ENCODE measurements around the gene RPA3.

Gene RPA3

GRCh38 chr7:7709291-7709690 is 9.1 kb downstream of the RPA3 start:
- peak; percentile 27; the same call in 1 of the 2 replicates for TF ChIP-seq CTCF (IDR thresholded peaks at IDR 0.05; ENCODE audit: low read depth, low read length)
- no peaks in the 10 kb centered on the region for H3K36me3 ChIP-seq
- peak overlapping the region; percentile 68 for H3K27ac ChIP-seq
- no peak overlapping the region; the same call in 1 of the 2 replicates for H3K4me3 ChIP-seq (ENCODE audit: low read depth, low read length)
- DNase-seq: peak; percentile 82
- H3K27me3 ChIP-seq (ENCODE audit: insufficient read depth, low read depth, severe bottlenecking): no peaks in the 10 kb centered on the region
- H3K9me3 ChIP-seq (ENCODE audit: severe bottlenecking): no peaks in the 10 kb centered on the region

DNA sequence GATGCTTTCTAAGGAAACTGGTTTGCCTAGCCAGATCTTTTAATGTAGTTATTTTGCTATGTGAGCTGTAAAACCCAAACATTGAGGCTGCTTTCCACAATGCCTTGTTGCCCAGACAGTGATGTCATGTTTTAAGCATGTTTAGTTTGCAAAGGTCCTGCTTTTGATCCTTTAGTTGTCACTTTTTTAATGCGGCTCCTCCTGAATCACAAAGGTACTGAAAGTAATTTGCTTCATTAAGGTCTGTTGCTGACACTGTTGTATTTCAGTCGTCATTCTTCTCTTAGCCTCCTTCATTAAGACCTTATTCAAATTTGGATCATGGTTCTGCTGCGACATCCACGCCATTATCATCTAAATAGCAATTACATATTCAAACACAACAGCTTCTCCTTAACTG is 10.6 kb downstream of the RPA3 start:
- H3K4me3 ChIP-seq (ENCODE audit: low read depth, low read length): no peak overlapping the region
- no peaks in the 10 kb centered on the region for H3K27me3 ChIP-seq (ENCODE audit: insufficient read depth, low read depth, severe bottlenecking)
- H3K36me3 ChIP-seq: no peaks in the 10 kb centered on the region
- H3K9me3 ChIP-seq (ENCODE audit: severe bottlenecking): no peaks in the 10 kb centered on the region
- no peak for DNase-seq
- H3K27ac ChIP-seq: peak overlapping the region; percentile 59
- no peak for TF ChIP-seq CTCF (IDR thresholded peaks at IDR 0.05; ENCODE audit: low read depth, low read length)

GRCh38 chr7:7707246-7707645 is 11.2 kb downstream of the RPA3 start:
- peak overlapping the region; percentile 59 for H3K27ac ChIP-seq
- no peaks in the 10 kb centered on the region for H3K36me3 ChIP-seq
- H3K27me3 ChIP-seq (ENCODE audit: insufficient read depth, low read depth, severe bottlenecking): no peaks in the 10 kb centered on the region
- H3K4me3 ChIP-seq (ENCODE audit: low read depth, low read length): no peak overlapping the region
- DNase-seq: no peak
- no peak for TF ChIP-seq CTCF (IDR thresholded peaks at IDR 0.05; ENCODE audit: low read depth, low read length)
- H3K9me3 ChIP-seq (ENCODE audit: severe bottlenecking): no peaks in the 10 kb centered on the region

DNA sequence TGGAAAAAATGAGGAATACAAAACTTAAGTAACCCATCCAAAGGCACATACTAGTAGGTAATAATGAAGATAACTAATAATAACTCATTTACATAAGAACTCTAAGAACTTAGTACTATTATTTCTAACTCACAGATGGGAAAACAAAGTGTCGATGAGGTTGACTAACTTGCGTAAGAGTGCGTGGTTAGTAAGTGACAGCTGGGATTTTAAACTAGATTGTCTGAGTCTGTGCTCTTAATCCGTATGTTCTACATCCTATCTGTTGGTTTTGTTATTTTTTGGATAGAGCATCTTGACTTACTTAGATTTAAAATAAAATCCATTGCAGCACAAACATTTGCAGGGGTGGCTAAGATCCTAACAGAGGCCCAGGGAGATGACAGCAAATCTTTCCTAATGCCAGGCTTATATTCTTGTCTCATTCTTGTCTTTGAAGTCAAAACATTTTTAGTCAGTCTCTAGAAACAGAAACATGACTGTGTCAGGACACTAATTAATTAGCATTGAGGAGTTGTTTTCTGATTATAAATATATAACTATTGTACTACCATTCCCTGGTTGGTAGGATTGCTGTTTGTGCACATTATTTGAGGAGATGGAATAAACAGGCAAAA is 11.7 kb downstream of the RPA3 start:
- peak overlapping the region; percentile 59 for H3K27ac ChIP-seq
- H3K36me3 ChIP-seq: no peaks in the 10 kb centered on the region
- H3K9me3 ChIP-seq (ENCODE audit: severe bottlenecking): no peaks in the 10 kb centered on the region
- TF ChIP-seq CTCF (IDR thresholded peaks at IDR 0.05; ENCODE audit: low read depth, low read length): no peak
- no peak for DNase-seq
- H3K4me3 ChIP-seq (ENCODE audit: low read depth, low read length): no peak overlapping the region
- H3K27me3 ChIP-seq (ENCODE audit: insufficient read depth, low read depth, severe bottlenecking): no peaks in the 10 kb centered on the region

- TF ChIP-seq CTCF (IDR thresholded peaks at IDR 0.05; ENCODE audit: low read depth, low read length): no peak
- no peaks in the 10 kb centered on the region for H3K9me3 ChIP-seq (ENCODE audit: severe bottlenecking)
- H3K36me3 ChIP-seq: no peaks in the 10 kb centered on the region
- H3K27me3 ChIP-seq (ENCODE audit: insufficient read depth, low read depth, severe bottlenecking): no peaks in the 10 kb centered on the region
- DNase-seq: no peak
- no peak overlapping the region for H3K4me3 ChIP-seq (ENCODE audit: low read depth, low read length)
- no peak overlapping the region for H3K27ac ChIP-seq
These were observed 12.3 kb downstream of the RPA3 start for GRCh38 chr7:7706101-7706511.

- H3K27ac ChIP-seq: no peak overlapping the region
- H3K4me3 ChIP-seq (ENCODE audit: low read depth, low read length): no peak overlapping the region
- TF ChIP-seq CTCF (IDR thresholded peaks at IDR 0.05; ENCODE audit: low read depth, low read length): no peak
- H3K9me3 ChIP-seq (ENCODE audit: severe bottlenecking): no peaks in the 10 kb centered on the region
- no peak for DNase-seq
- no peaks in the 10 kb centered on the region for H3K36me3 ChIP-seq
- H3K27me3 ChIP-seq (ENCODE audit: insufficient read depth, low read depth, severe bottlenecking): no peaks in the 10 kb centered on the region
These were observed 13.1 kb downstream of the RPA3 start for GRCh38 chr7:7705318-7705717.
